Endothelial cell of umbilical vein (primary cell): ENCODE data around the gene SPATA3. TPM values are rescaled to one million over a fixed set of nuclear protein-coding genes. Genes with fewer than 3 reads are reported as not detected.

Source experiments
- BruUV-seq: library from RNA; stranded (reverse); fragments of 400-500 nt; replicated peaks from 2 replicates; lab custom pipeline; 2021; lab: Mats Ljungman, UMichigan
- CTCF ChIA-PET: fragments of 300-600, 350-600 bp; sonication (Branson Sonifier 250); formaldehyde crosslinking; loops from one replicate; lab custom pipeline; 2021; ENCODE audit warnings: antibody characterized with exemption, inconsistent platforms; lab: Charles Lee
- POLR2A ChIA-PET: fragments of 300-600, 350-600 bp; sonication (Branson Sonifier 250); formaldehyde crosslinking; loops from one replicate; lab custom pipeline; 2021; ENCODE audit warnings: antibody characterized with exemption, inconsistent platforms; lab: Charles Lee
- DNase-seq: peaks from one replicate; pipeline ENCODE4 v3.0.0-alpha.2; 2011; ENCODE audit warnings: low read depth, low spot score
- FAIRE-seq: peaks from 2 replicates; lab custom pipeline; 2011; peaks lifted over from hg19 to GRCh38; lab: Jason Lieb, UNC
- H2AFZ ChIP-seq: 2 replicates; pipeline ENCODE4 v1.6.0; 2012; ENCODE audit warnings: low read depth, low read length, control low read depth, inconsistent platforms
- H3K27ac ChIP-seq: 2 replicates; pipeline ENCODE4 v1.5.1; 2011; ENCODE audit warnings: low read depth, mild to moderate bottlenecking, control low read depth, low read length, moderate library complexity; ENCODE audit not compliant: insufficient read depth
- H3K27me3 ChIP-seq, 2 experiments: 2 replicates each; pipeline versions ENCODE4 v1.6.0 to v1.6.1; 2011; ENCODE audit warnings: low read length in 2 of 2, mixed read lengths in 1 of 2; ENCODE audit not compliant: control insufficient read depth in 2 of 2, insufficient read depth in 2 of 2
- H3K36me3 ChIP-seq, 2 experiments: 2 replicates in 1 of 2; 3 replicates in 1 of 2; pipeline ENCODE4 v1.5.1; 2011; ENCODE audit warnings: low read length in 2 of 2, mild to moderate bottlenecking in 1 of 2, moderate library complexity in 1 of 2; ENCODE audit not compliant: control insufficient read depth in 2 of 2, insufficient read depth in 2 of 2; ENCODE audit errors: extremely low read depth in 1 of 2
- H3K4me1 ChIP-seq: 3 replicates; pipeline ENCODE4 v1.5.1; 2011; ENCODE audit warnings: mild to moderate bottlenecking, low read length; ENCODE audit not compliant: control insufficient read depth, insufficient read depth; ENCODE audit errors: extremely low read depth
- H3K4me2 ChIP-seq: 2 replicates; pipeline ENCODE4 v1.6.1; 2011; ENCODE audit warnings: low read length, control low read depth, mixed read lengths; ENCODE audit not compliant: insufficient read depth
- H3K4me3 ChIP-seq, 3 experiments: fragments of 200-600 bp in 1 of 3; sonication (generic), shearing (Covaris generic) in 1 of 3; replicated peaks in 1 of 3; 2 replicates each; pipeline ENCODE4 v1.5.1; 2011 to 2016; ENCODE audit warnings: control low read depth in 3 of 3, low read length in 3 of 3, mild to moderate bottlenecking in 2 of 3, inconsistent platforms in 1 of 3, low read depth in 1 of 3, moderate library complexity in 1 of 3; ENCODE audit not compliant: insufficient read depth in 1 of 3
- H3K79me2 ChIP-seq: 2 replicates; pipeline ENCODE4 v1.6.0; 2012; ENCODE audit warnings: low read length, inconsistent platforms; ENCODE audit not compliant: control insufficient read depth, insufficient read depth
- H3K9ac ChIP-seq: replicated peaks from 2 replicates; pipeline ENCODE3; 2011; ENCODE audit warnings: low read length, control low read depth; ENCODE audit not compliant: insufficient read depth; ENCODE audit errors: extremely low read depth
- H3K9me1 ChIP-seq: replicated peaks from 3 replicates; pipeline ENCODE4 v1.6.0; 2011; ENCODE audit warnings: mild to moderate bottlenecking, low read length; ENCODE audit not compliant: control insufficient read depth, insufficient read depth; ENCODE audit errors: extremely low read depth
- H3K9me3 ChIP-seq: replicated peaks from 2 replicates; pipeline ENCODE4 v1.5.1; 2012; ENCODE audit warnings: low read length, inconsistent platforms; ENCODE audit not compliant: control insufficient read depth, insufficient read depth
- H4K20me1 ChIP-seq: replicated peaks from 2 replicates; pipeline ENCODE3; 2011; ENCODE audit warnings: mild to moderate bottlenecking, low read length; ENCODE audit not compliant: control insufficient read depth, insufficient read depth; ENCODE audit errors: extremely low read depth
- CTCF ChIP-seq, 2 donors: IDR thresholded peaks; 1 replicate in 1 of 2; 2 replicates in 1 of 2; pipeline ENCODE4 v1.5.1; 2011; ENCODE audit warnings: low read length in 2 of 2, mild to moderate bottlenecking in 2 of 2, moderate library complexity in 2 of 2, control low read depth in 1 of 2, inconsistent platforms in 1 of 2, low read depth in 1 of 2; ENCODE audit not compliant: insufficient read depth in 1 of 2; ENCODE audit errors: extremely low read depth in 1 of 2
- EZH2 ChIP-seq: IDR thresholded peaks from 2 replicates; pipeline ENCODE4 v1.6.1; 2012; ENCODE audit warnings: borderline replicate concordance, low read depth, mild to moderate bottlenecking, moderate library complexity, low read length, inconsistent platforms; ENCODE audit not compliant: severe bottlenecking
- FOS ChIP-seq: IDR thresholded peaks from 2 replicates; pipeline ENCODE4 v1.6.1; 2011; ENCODE audit warnings: mild to moderate bottlenecking, low read length, moderate library complexity, borderline replicate concordance; ENCODE audit not compliant: insufficient read depth
- GATA2 ChIP-seq: IDR thresholded peaks from 2 replicates; pipeline ENCODE4 v1.7.0; 2011; ENCODE audit warnings: low read depth, mild to moderate bottlenecking, moderate library complexity, mixed read lengths, low read length; ENCODE audit not compliant: insufficient read length, insufficient read depth
- JUN ChIP-seq: IDR thresholded peaks from 2 replicates; pipeline ENCODE4 v1.6.1; 2011; ENCODE audit warnings: borderline replicate concordance, low read depth; ENCODE audit not compliant: insufficient read length, insufficient read depth
- MAX ChIP-seq: IDR thresholded peaks from 2 replicates; pipeline ENCODE4 v1.6.1; 2011; ENCODE audit not compliant: insufficient read depth, insufficient read length
- MYC ChIP-seq: IDR thresholded peaks from one replicate; pipeline ENCODE4 v1.6.1; 2011; ENCODE audit warnings: mild to moderate bottlenecking, low read depth, low read length
- POLR2A ChIP-seq: IDR thresholded peaks from 2 replicates; pipeline ENCODE4 v1.6.1; 2012; ENCODE audit warnings: low read depth, mild to moderate bottlenecking, control low read depth, low read length
- POLR2AphosphoS5 ChIP-seq: IDR thresholded peaks from 2 replicates; pipeline ENCODE4 v1.6.1; 2012; ENCODE audit warnings: low read depth, mild to moderate bottlenecking, control low read depth, low read length, moderate library complexity; ENCODE audit not compliant: insufficient read depth
- dilution Hi-C: fragments of 300-500 bp; cut with MboI; formaldehyde crosslinking; loops from one replicate; pipeline ENCODE4 v1.15.0; 2019; ENCODE audit warnings: low sequenced_read_pairs; ENCODE audit not compliant: extremely low pct_ligation_motif_present
- intact Hi-C: fragments of 100-400 bp; cut with micrococcal nuclease; formaldehyde crosslinking; loops from one replicate; pipeline ENCODE4 v1.10.0; 2022
- polyA plus RNA-seq, 4 experiments: library from polyadenylated mRNA; depleted of rRNA in 3 of 4; stranded (reverse) in 3 of 4; unstranded in 1 of 4; fragments of >200 nt; gene quantifications; 2 replicates each; pipeline versions ENCODE4 v1.2.1 to v1.2.3, GENCODE V29; 2011 to 2012; ENCODE audit warnings: missing spikeins in 1 of 4
- total RNA-seq: library from RNA; stranded (reverse); gene quantifications from 2 replicates; pipeline ENCODE4 v1.2.3, GENCODE V29; 2021

The SPATA3 gene
- total and polyA plus RNA-seq, 2 donors (not counting 3 experiments of a cell fraction or from before 2014, with no cell fraction given): not detected

DNA sequence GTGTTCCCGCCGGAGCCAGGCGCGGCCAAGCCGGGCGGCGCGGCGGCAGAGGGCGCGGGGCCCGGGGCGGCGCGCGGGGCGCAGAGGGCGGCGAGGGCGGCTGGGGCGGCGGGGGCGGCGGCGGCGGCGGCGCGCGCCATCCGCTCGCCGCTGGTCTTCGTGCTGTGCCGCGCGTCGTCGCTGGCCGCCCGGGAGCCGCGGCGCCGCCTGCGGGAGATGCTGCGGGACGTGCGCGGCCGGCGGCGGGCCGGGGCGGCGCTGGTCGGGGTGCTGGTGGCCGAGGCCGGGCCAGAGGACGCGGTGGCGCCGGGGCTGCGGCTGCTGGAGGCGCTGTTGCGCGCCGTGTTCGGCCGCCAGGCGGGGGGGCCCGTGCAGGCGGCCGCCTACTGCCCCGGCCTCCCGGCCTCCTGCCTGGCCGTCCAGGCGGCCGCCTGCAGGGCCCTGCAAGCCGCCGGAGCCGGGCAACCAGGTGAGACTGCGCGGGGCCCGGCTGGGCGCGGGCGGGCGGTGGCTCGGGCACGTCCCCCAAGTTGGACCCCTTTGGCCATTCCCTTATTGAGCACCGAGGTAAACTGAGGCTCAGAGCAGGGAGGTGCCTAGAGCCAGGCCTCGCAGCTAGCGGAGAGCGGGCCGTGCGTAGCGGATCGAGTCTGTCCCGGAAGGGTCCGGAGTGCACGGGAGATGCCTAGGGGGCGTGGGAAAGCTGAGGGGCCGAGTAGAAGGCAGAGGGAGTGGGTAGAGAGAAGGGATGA lies 42.0 kb downstream of the SPATA3 start:
- DNase-seq (no peak), FAIRE-seq (no peak)
- Histone ChIP-seq H2AFZ (no peak overlapping the region), H3K4me2 (no peak overlapping the region), H3K9me3 (no peaks in the 10 kb centered on the region), H3K4me1 (no peaks in the 10 kb centered on the region), H3K79me2 (no peaks in the 10 kb centered on the region), H3K9ac (no peak overlapping the region), H3K9me1 (no peaks in the 10 kb centered on the region), H4K20me1 (no peaks in the 10 kb centered on the region), H3K36me3 (no peaks in the 10 kb centered on the region), H3K4me3 (no peak overlapping the region), H3K27me3 (peaks cover 42 to 50% of the 10 kb centered on the region in 2 experiments), H3K27ac (no peak overlapping the region)
- dilution Hi-C loops (no loop called here), intact Hi-C loops (no loop called here)
- CTCF ChIA-PET: interaction anchor here (1.2 kb wide), 1 partner anchor 19 kb away, joined by 3 read pairs; the partner anchor contains the start of gene PSMD1
- no TSS peak for BruUV-seq
- POLR2A ChIA-PET: no interaction called here
- TF ChIP-seq MYC (no peak), JUN (no peak), EZH2 (peak; percentile 54)

- no peaks in the 10 kb centered on the region for H3K36me3 ChIP-seq
- H3K9ac ChIP-seq: no peak overlapping the region
- H2AFZ ChIP-seq: no peak overlapping the region
- intact Hi-C loops: no loop called here
- no peaks in the 10 kb centered on the region for H4K20me1 ChIP-seq
- no peaks in the 10 kb centered on the region for H3K9me1 ChIP-seq
- TF ChIP-seq EZH2 (no peak), CTCF (IDR thresholded peaks at IDR 0.05; ENCODE audit: extremely low read depth in 1 of 2, insufficient read depth in 1 of 2, low read depth in 1 of 2, low read length in 2 of 2) (no peak), FOS (no peak), MAX (no peak), GATA2 (no peak), POLR2AphosphoS5 (no peak), POLR2A (no peak), MYC (no peak), JUN (no peak)
- H3K4me1 ChIP-seq: no peaks in the 10 kb centered on the region
- no TSS peak for BruUV-seq
- CTCF ChIA-PET: no interaction called here
- peaks cover 37 to 52% of the 10 kb centered on the region in 2 experiments for H3K27me3 ChIP-seq
- no peak for DNase-seq
- FAIRE-seq: no peak
- H3K79me2 ChIP-seq: no peaks in the 10 kb centered on the region
- no peak overlapping the region for H3K27ac ChIP-seq
- no peak overlapping the region for H3K4me3 ChIP-seq
- no peaks in the 10 kb centered on the region for H3K9me3 ChIP-seq
- dilution Hi-C loops: no loop called here
- no peak overlapping the region for H3K4me2 ChIP-seq
- POLR2A ChIA-PET: no interaction called here
These were observed 42.8 kb downstream of the SPATA3 start for GRCh38 chr2:231038483-231039293.
